K562 (cell line): ENCODE data around the gene PLA2G15. TPM values are rescaled to one million over a fixed set of nuclear protein-coding genes. Genes with fewer than 3 reads are reported as not detected.

Experiments used
- BCL6 ChIP-seq: fragments of 250-450 bp; sonication (Bioruptor Pico); IDR thresholded peaks from 2 replicates; pipeline ENCODE4 v1.4.0; 2020
- DACH1 ChIP-seq: fragments of 450-650 bp; IDR thresholded peaks from 2 replicates; pipeline ENCODE4 v1.6.1; 2018; ENCODE audit not compliant: partially characterized antibody
- GATA2 ChIP-seq: sonication (generic); formaldehyde crosslinking; IDR thresholded peaks from 2 replicates; pipeline ENCODE4 v1.4.0; 2020; ENCODE audit warnings: mild to moderate bottlenecking, missing genetic modification reagents
- HDAC8 ChIP-seq: fragments of 450-650 bp; IDR thresholded peaks from 2 replicates; pipeline ENCODE4 v1.6.1; 2016; ENCODE audit warnings: mild to moderate bottlenecking, missing genetic modification characterization, moderate library complexity, missing compliant biosample characterization
- IRF1 ChIP-seq: sonication (generic); formaldehyde crosslinking; IDR thresholded peaks from 2 replicates; pipeline ENCODE4 v1.8.0; 2022; ENCODE audit warnings: missing genetic modification reagents, mild to moderate bottlenecking, borderline replicate concordance
- MTA3 ChIP-seq: fragments of 450-650 bp; formaldehyde crosslinking; IDR thresholded peaks from 2 replicates; pipeline ENCODE4 v1.6.1; 2017; ENCODE audit warnings: mild to moderate bottlenecking, borderline replicate concordance
- RHOXF2B ChIP-seq: fragments of 250-450 bp; sonication (Bioruptor Pico); conservative IDR thresholded peaks from 2 replicates; pipeline ENCODE4 v1.5.1; 2021
- SMARCC2 ChIP-seq: fragments of 450-650 bp; IDR thresholded peaks from 2 replicates; pipeline ENCODE4 v1.6.1; 2017; ENCODE audit warnings: antibody characterized with exemption, moderate library complexity, mild to moderate bottlenecking, low read depth
- SRSF7 ChIP-seq: fragments of 200-400 bp; formaldehyde crosslinking; optimal IDR thresholded peaks from 2 replicates; pipeline ENCODE3; 2017; ENCODE audit warnings: mild to moderate bottlenecking, low read depth, low read length
- TAF7 ChIP-seq: fragments of 450-650 bp; IDR thresholded peaks from 2 replicates; pipeline ENCODE4 v1.6.1; 2016; ENCODE audit warnings: missing genetic modification characterization, missing compliant biosample characterization
- XRCC4 ChIP-seq: IDR thresholded peaks from one replicate; pipeline ENCODE4 v1.6.1; 2011; ENCODE audit not compliant: insufficient read depth, insufficient read length; ENCODE audit errors: extremely low read depth
- ZBED1 ChIP-seq: IDR thresholded peaks from 2 replicates; pipeline ENCODE4 v1.6.1; 2014
- ZNF165 ChIP-seq: fragments of 250-450 bp; sonication (Bioruptor Pico); IDR thresholded peaks from 2 replicates; pipeline ENCODE4 v1.4.0; 2020; ENCODE audit warnings: borderline replicate concordance
- ZNF384 ChIP-seq: IDR thresholded peaks from 2 replicates; pipeline ENCODE4 v1.6.1; 2012; ENCODE audit warnings: low read depth, low read length, improper control_type of control experiment
- ZNF57 ChIP-seq: fragments of 450-650 bp; formaldehyde crosslinking; IDR thresholded peaks from 2 replicates; pipeline ENCODE4 v1.4.0; 2020; ENCODE audit warnings: mild to moderate bottlenecking, moderate library complexity
- polyA plus RNA-seq, 8 experiments: library from polyadenylated mRNA; depleted of rRNA in 4 of 8; stranded (reverse) in 5 of 8; unstranded in 3 of 8; fragments of >200 nt; fragmentation: Nextera tagmentation in 2 of 8; fragmentation: Illumina TruSeq in 1 of 8; extraction: Ambion mirVana in 2 of 8; extraction: Trizol in 1 of 8; gene quantifications; 2 replicates each; pipeline versions ENCODE4 v1.2.1 to v1.2.3, GENCODE V29; 2011 to 2014; ENCODE audit warnings: inconsistent platforms in 1 of 8, missing spikeins in 1 of 8
- total RNA-seq, 7 experiments: library from RNA; depleted of rRNA in 6 of 7; stranded (reverse); fragments of >200 nt in 6 of 7; fragmentation: Illumina TruSeq in 2 of 7; extraction: Trizol in 2 of 7; gene quantifications; 2 replicates each; pipeline versions ENCODE4 v1.2.1 to v1.2.3, GENCODE V29; 2011 to 2021; ENCODE audit warnings: low replicate concordance in 1 of 7
- TF ChIP-seq, protein P1 (sequence below), 2 experiments: fragments of 450-650 bp in 1 of 2; sonication (generic) in 1 of 2; formaldehyde crosslinking in 1 of 2; IDR thresholded peaks; 2 replicates each; pipeline versions ENCODE4 v1.7.1 to v1.9.0; 2016 to 2022; ENCODE audit warnings: inconsistent platforms in 1 of 2, mild to moderate bottlenecking in 1 of 2, missing genetic modification reagents in 1 of 2
- TF ChIP-seq, protein P2 (sequence below): fragments of 450-650 bp; IDR thresholded peaks from 2 replicates; pipeline ENCODE4 v1.6.1; 2016; ENCODE audit warnings: missing biosample characterization, missing genetic modification characterization

Gene PLA2G15
- total and polyA plus RNA-seq, 9 of the 15 experiments (the other 6 are each of a cell fraction or from before 2014, with no cell fraction given): 0.42 to 8.6 (median 4.8) TPM

DNA sequence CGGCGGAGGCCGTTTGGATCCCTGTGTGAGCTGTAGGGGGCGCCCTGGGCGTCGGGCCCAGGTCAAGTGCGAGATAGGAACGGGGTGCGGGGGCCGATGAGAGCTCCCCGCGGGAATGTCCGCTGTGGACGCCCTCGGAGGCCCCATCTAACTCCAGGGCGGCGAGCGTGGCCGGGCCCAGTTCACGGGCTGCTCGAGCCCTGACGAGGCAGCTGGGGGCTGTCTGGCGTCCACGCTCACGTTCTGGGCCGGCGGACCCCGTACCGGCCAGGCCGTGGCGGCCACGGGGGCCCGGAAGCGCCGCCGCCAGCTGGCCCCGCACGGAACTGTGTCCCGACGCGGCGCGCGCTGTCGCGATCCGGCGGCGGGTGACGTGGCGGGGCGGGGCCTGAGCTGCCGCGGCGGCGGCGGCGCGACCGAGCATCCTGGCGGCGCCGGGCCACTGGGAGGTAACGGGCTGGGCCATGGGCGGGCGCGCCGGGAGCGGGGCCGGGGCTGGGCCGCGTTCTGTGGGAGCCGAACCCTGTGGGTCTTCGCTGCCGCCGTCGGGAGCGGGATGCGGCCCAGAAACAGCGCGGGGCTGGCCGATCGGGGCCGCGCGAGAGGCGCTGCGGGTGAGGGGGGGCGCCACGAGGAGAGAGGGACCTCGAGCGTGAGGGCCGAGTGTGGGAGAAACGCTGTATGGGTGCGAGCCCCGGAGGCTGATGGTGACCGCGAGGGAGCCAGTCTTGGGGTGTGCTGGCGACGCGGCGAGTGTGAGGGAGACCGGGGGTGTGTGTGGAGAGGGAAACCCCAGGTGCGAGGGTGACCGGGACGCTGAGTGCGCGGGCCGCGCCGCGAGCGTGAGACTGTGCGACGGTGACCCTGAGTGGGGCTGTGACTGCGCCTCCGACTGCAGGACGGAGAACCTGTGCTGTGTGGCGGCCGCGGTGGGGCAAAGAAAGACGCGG, 19.2 kb downstream of the PLA2G15 start, which contains the start of gene SLC7A6 (continued):
- TF ChIP-seq, protein P1, sequence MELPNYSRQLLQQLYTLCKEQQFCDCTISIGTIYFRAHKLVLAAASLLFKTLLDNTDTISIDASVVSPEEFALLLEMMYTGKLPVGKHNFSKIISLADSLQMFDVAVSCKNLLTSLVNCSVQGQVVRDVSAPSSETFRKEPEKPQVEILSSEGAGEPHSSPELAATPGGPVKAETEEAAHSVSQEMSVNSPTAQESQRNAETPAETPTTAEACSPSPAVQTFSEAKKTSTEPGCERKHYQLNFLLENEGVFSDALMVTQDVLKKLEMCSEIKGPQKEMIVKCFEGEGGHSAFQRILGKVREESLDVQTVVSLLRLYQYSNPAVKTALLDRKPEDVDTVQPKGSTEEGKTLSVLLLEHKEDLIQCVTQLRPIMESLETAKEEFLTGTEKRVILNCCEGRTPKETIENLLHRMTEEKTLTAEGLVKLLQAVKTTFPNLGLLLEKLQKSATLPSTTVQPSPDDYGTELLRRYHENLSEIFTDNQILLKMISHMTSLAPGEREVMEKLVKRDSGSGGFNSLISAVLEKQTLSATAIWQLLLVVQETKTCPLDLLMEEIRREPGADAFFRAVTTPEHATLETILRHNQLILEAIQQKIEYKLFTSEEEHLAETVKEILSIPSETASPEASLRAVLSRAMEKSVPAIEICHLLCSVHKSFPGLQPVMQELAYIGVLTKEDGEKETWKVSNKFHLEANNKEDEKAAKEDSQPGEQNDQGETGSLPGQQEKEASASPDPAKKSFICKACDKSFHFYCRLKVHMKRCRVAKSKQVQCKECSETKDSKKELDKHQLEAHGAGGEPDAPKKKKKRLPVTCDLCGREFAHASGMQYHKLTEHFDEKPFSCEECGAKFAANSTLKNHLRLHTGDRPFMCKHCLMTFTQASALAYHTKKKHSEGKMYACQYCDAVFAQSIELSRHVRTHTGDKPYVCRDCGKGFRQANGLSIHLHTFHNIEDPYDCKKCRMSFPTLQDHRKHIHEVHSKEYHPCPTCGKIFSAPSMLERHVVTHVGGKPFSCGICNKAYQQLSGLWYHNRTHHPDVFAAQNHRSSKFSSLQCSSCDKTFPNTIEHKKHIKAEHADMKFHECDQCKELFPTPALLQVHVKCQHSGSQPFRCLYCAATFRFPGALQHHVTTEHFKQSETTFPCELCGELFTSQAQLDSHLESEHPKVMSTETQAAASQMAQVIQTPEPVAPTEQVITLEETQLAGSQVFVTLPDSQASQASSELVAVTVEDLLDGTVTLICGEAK (IDR thresholded peaks at IDR 0.05): peak; percentile 75
- TF ChIP-seq, protein P1 (CRISPR knock-in tag; IDR thresholded peaks at IDR 0.05): no peak
- TF ChIP-seq XRCC4 (no peak), RHOXF2B (no peak), SRSF7 (no peak), TAF7 (tag) (no peak), MTA3 (peak; percentile 89; the same call in 1 of the 2 replicates), ZBED1 (peak; percentile 99), HDAC8 (no peak), ZNF384 (no peak), BCL6 (CRISPR knock-in tag) (no peak), IRF1 (CRISPR knock-in tag) (peak; percentile 85; the same call in 1 of the 2 replicates), ZNF57 (no peak), DACH1 (peak; percentile 50), SMARCC2 (no peak), ZNF165 (CRISPR knock-in tag) (no peak), GATA2 (CRISPR knock-in tag) (no peak)
- TF ChIP-seq, protein P2, sequence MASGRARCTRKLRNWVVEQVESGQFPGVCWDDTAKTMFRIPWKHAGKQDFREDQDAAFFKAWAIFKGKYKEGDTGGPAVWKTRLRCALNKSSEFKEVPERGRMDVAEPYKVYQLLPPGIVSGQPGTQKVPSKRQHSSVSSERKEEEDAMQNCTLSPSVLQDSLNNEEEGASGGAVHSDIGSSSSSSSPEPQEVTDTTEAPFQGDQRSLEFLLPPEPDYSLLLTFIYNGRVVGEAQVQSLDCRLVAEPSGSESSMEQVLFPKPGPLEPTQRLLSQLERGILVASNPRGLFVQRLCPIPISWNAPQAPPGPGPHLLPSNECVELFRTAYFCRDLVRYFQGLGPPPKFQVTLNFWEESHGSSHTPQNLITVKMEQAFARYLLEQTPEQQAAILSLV (tag): no peak
